Spleen (tissue), 11 donors: ENCODE results near the gene PLRG1. TPM values are rescaled to one million over a fixed set of nuclear protein-coding genes. Genes with fewer than 3 reads are reported as not detected.

ENCODE experiments used
- DNase-seq: peaks from one replicate; pipeline ENCODE4 v3.0.0-alpha.2; 2020
- H3K27ac ChIP-seq, 8 donors: fragments of 200-600 bp; sonication (generic) in 7 of 8; 1 replicate in 4 of 8; 2 replicates in 4 of 8; pipeline versions ENCODE4 v1.5.0 to v1.8.0; 2016 to 2021; ENCODE audit warnings: inconsistent platforms in 4 of 8, mild to moderate bottlenecking in 4 of 8, moderate library complexity in 1 of 8
- H3K27me3 ChIP-seq, 7 donors: fragments of 200-600 bp; sonication (generic) in 6 of 7; replicated peaks in 1 of 7; 1 replicate in 4 of 7; 2 replicates in 3 of 7; pipeline versions ENCODE4 v1.5.0 to v1.8.0; 2016 to 2021; ENCODE audit warnings: inconsistent platforms in 3 of 7, mild to moderate bottlenecking in 1 of 7
- H3K36me3 ChIP-seq, 6 donors: fragments of 200-600 bp; sonication (generic) in 5 of 6; 1 replicate in 4 of 6; 2 replicates in 2 of 6; pipeline versions ENCODE4 v1.5.0 to v1.8.0; 2016 to 2021; ENCODE audit warnings: inconsistent platforms in 2 of 6
- H3K4me1 ChIP-seq, 6 donors: fragments of 200-600 bp; sonication (generic) in 5 of 6; 1 replicate in 3 of 6; 2 replicates in 3 of 6; pipeline versions ENCODE4 v1.5.0 to v1.8.0; 2016 to 2021; ENCODE audit warnings: inconsistent platforms in 3 of 6
- H3K4me3 ChIP-seq, 8 donors: fragments of 200-600 bp; sonication (generic) in 7 of 8; 1 replicate in 4 of 8; 2 replicates in 4 of 8; pipeline versions ENCODE4 v1.5.0 to v1.8.0; 2016 to 2021; ENCODE audit warnings: inconsistent platforms in 4 of 8, mild to moderate bottlenecking in 4 of 8, moderate library complexity in 2 of 8
- H3K9me3 ChIP-seq, 8 donors: fragments of 200-600 bp; sonication (generic) in 7 of 8; 1 replicate in 4 of 8; 2 replicates in 4 of 8; pipeline versions ENCODE4 v1.5.0 to v1.8.0; 2016 to 2021; ENCODE audit warnings: inconsistent platforms in 4 of 8
- CTCF ChIP-seq, 11 experiments: fragments of 200-600 bp in 7 of 11; fragments of 450-650 bp in 4 of 11; sonication (generic) in 4 of 11; IDR thresholded peaks in 8 of 11; conservative IDR thresholded peaks in 3 of 11; 1 replicate in 7 of 11; 2 replicates in 4 of 11; pipeline versions ENCODE4 v1.4.0 to v1.8.0; 2016 to 2021; ENCODE audit warnings: antibody characterized with exemption in 11 of 11, inconsistent platforms in 4 of 11, mild to moderate bottlenecking in 1 of 11
- POLR2A ChIP-seq, 3 donors: fragments of 450-650 bp; IDR thresholded peaks; one replicate each; pipeline ENCODE4 v1.5.1; 2017; ENCODE audit warnings: antibody characterized with exemption in 3 of 3, mild to moderate bottlenecking in 1 of 3
- POLR2AphosphoS5 ChIP-seq, 3 donors: sonication (generic); formaldehyde crosslinking; IDR thresholded peaks; one replicate each; pipeline ENCODE4 v1.5.1; 2017; ENCODE audit warnings: antibody characterized with exemption in 3 of 3
- WGBS, 5 donors: extraction: QIAGEN DNeasy Blood & Tissue Kit in 3 of 5; methylation state at CpG; one replicate each; pipeline versions ENCODE4 v1.1.5 to v1.1.7; 2013 to 2018; 5-methylcytosine and 5-hydroxymethylcytosine counted together
- intact Hi-C: fragments of 100-400 bp; cut with DNase I; formaldehyde crosslinking; loops from one replicate; pipeline ENCODE4 v1.15.0; 2023; ENCODE audit warnings: low total_unique reads
- polyA plus RNA-seq, 3 donors: library from polyadenylated mRNA; stranded (reverse); fragments of 200-250 nt; gene quantifications; one replicate each; pipeline ENCODE4 v1.2.1, GENCODE V29; 2013
- total RNA-seq, 7 donors: library from RNA; depleted of rRNA in 3 of 7; stranded (reverse); fragments of >200 nt in 3 of 7; fragmentation: NEBNext Ultra II Directional in 4 of 7; extraction: Animal tissue kit (Norgen Biotek cat#: 25700) in 4 of 7; gene quantifications; one replicate each; pipeline versions ENCODE4 v1.1.0 to v1.2.1, GENCODE V29; 2016 to 2021
- donor health status: healthy with polysubstance abuse.
- donor health status: DM: no; HTN: no; CAD: no; lungs with moderate emphysema.
- donor health status: DM: no; HTN: no; CAD: no.
- donor health status: Bipolar disorder and iron deficiency.
- donor health status: healthy.
- donor health status: DM: no; HTN: no; CAD: no.
- donor health status: DM: yes; HTN: yes; CAD: no.

PLRG1 gene
- total and polyA plus RNA-seq, 10 donors: 37.8 to 66.2 (median 48.0) TPM

DNA sequence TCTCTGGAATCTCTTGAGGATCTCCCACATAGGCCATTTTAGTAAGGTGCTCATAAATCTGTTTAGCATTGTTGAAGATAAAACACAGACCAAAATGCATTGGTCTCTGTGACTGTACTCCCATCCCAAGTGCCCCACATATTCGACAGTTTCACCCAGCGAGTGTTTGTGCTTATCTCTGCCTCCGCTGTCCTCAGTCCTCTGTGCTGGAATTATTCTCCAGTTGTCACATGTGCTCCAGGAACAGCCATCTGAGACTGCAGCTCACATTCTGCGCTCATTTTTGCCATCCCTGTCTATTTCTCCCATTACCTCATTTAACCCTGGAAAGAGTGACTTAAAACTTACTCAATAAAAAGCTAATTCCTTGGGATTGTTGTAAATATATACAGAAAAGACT is 31.0 kb downstream of the PLRG1 start:
- no peak for DNase-seq
- Histone ChIP-seq H3K4me3 (no peak overlapping the region), H3K9me3 (no peaks in the 10 kb centered on the region), H3K36me3 (no peaks in the 10 kb centered on the region), H3K27me3 (peaks cover 0 to 23% (median 0%) of the 10 kb centered on the region in 7 donors), H3K4me1 (no peaks in the 10 kb centered on the region), H3K27ac (no peak overlapping the region)
- 79 to 89% (median 86%) methylated on average over 4 of the region's 4 CpGs for WGBS, 5 donors
- TF ChIP-seq POLR2AphosphoS5 (IDR thresholded peaks at IDR 0.05) (no peak), CTCF (IDR thresholded peaks at IDR 0.05 in 8 of 11, conservative IDR thresholded peaks at IDR 0.05 in 3 of 11) (no peak)
- intact Hi-C loops: loop anchor here (10.0 kb wide), 1 partner anchor 194 kb away; no protein-coding TSS in a partner anchor

DNA sequence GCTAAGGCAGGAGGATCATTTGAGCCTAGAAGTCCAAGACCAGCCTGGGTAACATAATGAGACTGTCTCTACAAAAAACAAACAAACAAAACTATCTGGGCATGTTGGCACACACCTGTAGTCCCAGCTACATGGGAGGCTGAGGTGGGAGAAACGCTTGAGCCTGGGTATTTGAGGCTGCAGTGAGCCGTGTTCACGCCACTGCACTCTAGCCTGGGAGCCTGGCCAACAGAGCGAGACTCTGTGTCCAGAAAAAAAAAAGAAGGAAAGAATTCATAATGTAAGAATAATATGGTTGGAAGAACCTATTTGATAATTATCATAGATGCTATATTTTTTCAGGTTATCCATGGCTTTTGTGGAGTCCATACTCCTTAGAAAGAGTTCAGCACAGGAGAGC is 32.6 kb downstream of the PLRG1 start:
- intact Hi-C loops: loop anchor here (10.0 kb wide), 1 partner anchor 193 kb away; no protein-coding TSS in a partner anchor
- peaks cover 0 to 23% (median 0%) of the 10 kb centered on the region in 7 donors for H3K27me3 ChIP-seq

DNA sequence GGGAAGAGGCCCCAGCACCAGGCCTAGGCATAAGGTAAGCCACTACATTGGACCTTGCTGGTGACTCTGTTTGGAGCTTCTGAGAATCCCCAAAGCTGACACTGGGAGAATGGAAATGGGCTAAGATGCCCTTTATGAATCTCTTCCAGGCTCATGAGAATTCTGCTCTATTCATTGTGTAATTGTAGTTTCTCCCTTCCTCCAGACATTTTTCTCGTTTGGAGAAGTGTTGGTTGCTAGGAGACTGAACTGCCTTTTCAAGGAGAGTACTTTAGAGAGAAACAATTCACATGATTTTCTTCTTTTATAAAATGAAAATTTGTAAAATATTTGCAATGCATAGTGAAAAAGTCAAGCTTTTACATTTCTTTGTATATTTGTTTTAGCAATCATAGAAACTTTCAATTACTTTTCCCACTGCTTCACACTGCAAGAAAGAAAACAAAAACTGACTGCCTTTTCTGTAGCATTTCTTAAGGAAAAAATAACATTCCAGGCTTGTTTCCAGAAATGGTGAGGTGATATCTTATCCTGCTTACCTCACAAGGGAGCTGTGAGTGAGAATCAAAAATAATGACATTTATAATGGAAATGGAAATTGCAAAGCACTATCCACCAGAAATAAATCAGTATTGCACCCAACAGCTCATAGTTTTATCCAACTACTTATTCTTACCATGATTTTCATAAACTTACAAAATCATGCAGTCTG is 33.7 kb downstream of the PLRG1 start:
- H3K27ac ChIP-seq: no peak overlapping the region
- no peaks in the 10 kb centered on the region for H3K4me1 ChIP-seq
- intact Hi-C loops: loop anchor here (10.0 kb wide), 1 partner anchor 192 kb away; no protein-coding TSS in a partner anchor
- no peak overlapping the region for H3K4me3 ChIP-seq
- no peak for DNase-seq
- TF ChIP-seq POLR2AphosphoS5 (IDR thresholded peaks at IDR 0.05) (no peak), CTCF (IDR thresholded peaks at IDR 0.05 in 8 of 11, conservative IDR thresholded peaks at IDR 0.05 in 3 of 11) (no peak), POLR2A (IDR thresholded peaks at IDR 0.05) (no peak)
- 0 to 21% (median 5%) methylated on average over 1 of the region's 1 CpG for WGBS, 5 donors
- no peaks in the 10 kb centered on the region for H3K36me3 ChIP-seq
- H3K27me3 ChIP-seq: peaks cover 0 to 23% (median 0%) of the 10 kb centered on the region in 7 donors
- H3K9me3 ChIP-seq: no peaks in the 10 kb centered on the region

More for the DNA sequence above, 32.6 kb downstream of the PLRG1 start:
- no peaks in the 10 kb centered on the region for H3K4me1 ChIP-seq
- H3K4me3 ChIP-seq: no peak overlapping the region
- DNase-seq: no peak
- H3K9me3 ChIP-seq: no peaks in the 10 kb centered on the region
- TF ChIP-seq POLR2AphosphoS5 (IDR thresholded peaks at IDR 0.05): no peak
- TF ChIP-seq CTCF (IDR thresholded peaks at IDR 0.05 in 8 of 11, conservative IDR thresholded peaks at IDR 0.05 in 3 of 11): no peak
- no peak for TF ChIP-seq POLR2A (IDR thresholded peaks at IDR 0.05)
- H3K36me3 ChIP-seq: no peaks in the 10 kb centered on the region
- WGBS, 5 donors: 85 to 92% (median 85%) methylated on average over 4 of the region's 4 CpGs
- no peak overlapping the region for H3K27ac ChIP-seq

GRCh38 chr4:154511981-154512380 is 38.2 kb downstream of the PLRG1 start:
- no peak for TF ChIP-seq POLR2AphosphoS5 (IDR thresholded peaks at IDR 0.05)
- TF ChIP-seq POLR2A (IDR thresholded peaks at IDR 0.05): no peak
- TF ChIP-seq CTCF (IDR thresholded peaks at IDR 0.05 in 8 of 11, conservative IDR thresholded peaks at IDR 0.05 in 3 of 11): no peak
- no peak for DNase-seq
- Histone ChIP-seq H3K4me3 (no peak overlapping the region), H3K36me3 (no peaks in the 10 kb centered on the region), H3K9me3 (no peaks in the 10 kb centered on the region), H3K4me1 (no peaks in the 10 kb centered on the region), H3K27me3 (peaks cover 0 to 15% (median 0%) of the 10 kb centered on the region in 7 donors), H3K27ac (no peak overlapping the region)
- WGBS, 5 donors: 70 to 91% (median 75%) methylated on average over 4 of the region's 4 CpGs
- intact Hi-C loops: loop anchor here (10.0 kb wide), 1 partner anchor 187 kb away; no protein-coding TSS in a partner anchor
